ENCODE results near the gene CKLF. TPM values are rescaled to one million over a fixed set of nuclear protein-coding genes. Genes with fewer than 3 reads are reported as not detected.
"Not testable (repeated sequence)": the region's sequence is repeated elsewhere in the genome, so short reads cannot be mapped to it uniquely, and the experiment has no call there.

CKLF gene
- total RNA-seq, 1 donor from 2014 or later: 84.0 TPM

DNA sequence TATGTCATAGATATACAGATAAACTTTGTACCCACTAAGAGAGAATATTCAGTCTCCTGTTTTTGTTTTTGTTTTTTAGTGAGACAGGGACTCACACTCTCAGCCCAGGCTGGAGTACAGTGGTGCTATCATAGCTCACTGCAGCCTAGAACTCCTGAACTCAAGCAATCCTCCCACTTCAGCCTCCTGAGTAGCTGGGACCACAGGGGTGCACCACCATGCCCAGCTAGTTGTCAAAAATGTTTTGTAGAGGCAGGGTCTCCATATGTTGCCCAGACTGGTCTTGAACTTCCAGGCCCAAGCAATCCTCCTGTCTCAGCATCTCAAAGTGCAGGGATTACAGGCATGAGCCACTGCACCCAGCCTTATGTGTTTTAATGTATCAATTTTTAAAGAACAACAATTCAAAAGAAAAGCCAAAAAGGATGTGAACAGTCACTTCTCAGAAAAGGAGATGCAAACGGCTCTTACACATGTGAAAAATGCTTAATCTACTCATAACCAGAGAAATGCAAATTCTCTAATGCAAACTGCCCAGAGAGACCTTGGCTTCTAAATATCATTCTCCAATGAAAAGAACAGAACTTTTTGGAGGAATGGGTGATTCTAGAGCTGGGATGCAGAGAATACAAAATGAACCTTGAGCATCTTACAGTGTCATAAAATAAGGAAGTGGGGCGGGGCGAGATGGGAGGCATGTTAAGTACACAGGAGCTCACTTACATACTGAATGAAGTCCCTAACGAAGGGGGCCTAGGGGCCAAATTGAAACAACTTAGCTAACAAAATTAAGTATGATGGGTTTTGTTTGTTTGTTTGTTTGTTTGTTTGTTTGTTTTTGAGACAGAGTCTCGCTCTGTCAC is 44.8 kb downstream of the CKLF start:
- no peak for DNase-seq (ENCODE audit: low read depth in 2 of 2)

DNA sequence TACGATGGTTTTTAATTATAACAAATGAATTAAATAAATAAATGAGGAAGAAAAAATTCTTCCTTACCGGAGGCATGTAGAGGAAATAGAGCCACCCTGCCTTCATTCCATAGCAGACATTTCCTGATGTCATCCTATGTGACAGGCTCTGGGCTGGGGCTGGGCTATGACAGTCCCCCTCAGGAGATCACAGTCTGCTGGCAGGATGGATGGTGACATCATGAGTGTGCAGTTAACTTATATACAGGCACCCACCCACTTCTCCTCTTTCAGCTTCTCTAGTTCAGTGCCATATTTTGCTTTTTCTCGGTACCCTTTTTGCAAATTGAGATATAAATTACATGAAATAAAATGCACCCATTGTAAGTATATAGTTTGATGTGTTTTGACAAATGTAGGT is 45.7 kb downstream of the CKLF start:
- DNase-seq (ENCODE audit: low read depth in 2 of 2): no peak

DNA sequence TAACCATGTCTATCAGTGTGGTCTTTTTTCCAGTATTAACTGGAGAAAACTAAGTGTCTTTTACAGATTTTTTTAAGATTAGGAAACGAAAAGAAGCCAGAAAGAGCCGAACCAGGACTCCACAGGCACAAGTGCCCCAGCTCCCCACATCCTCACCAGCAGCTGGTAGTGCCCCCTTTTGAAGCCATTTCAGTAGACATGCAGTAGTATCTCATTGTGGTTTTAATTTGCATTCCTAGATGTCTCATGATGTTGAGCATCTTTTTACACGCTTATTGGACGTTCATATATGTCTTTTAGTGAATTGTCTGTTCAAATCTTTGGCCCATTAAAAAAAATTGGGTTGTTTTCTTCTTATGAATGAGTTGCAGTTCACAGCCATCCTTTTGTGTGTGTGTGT is 47.4 kb downstream of the CKLF start:
- DNase-seq (ENCODE audit: low read depth in 2 of 2): no peak

DNA sequence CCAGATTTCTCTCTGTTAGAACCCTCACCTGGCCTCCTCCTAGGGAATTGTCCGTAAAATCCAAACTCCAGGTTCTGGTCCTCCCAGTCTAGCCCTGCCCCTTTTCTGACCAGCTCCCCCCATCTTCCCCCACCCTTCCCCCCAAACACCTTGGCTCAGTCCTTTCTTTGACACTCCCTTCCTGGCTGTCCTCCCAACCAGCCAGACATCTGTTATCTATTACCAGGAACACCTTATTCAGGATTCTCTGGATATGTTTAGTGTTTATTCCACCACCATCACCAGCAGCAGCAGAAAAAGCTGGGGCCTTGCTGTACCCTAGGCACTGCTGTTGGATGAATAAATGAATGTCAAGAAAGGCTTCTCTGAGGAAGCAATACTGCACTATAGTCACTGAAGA is 48.1 kb downstream of the CKLF start:
- DNase-seq (ENCODE audit: low read depth in 2 of 2): no peak

DNA sequence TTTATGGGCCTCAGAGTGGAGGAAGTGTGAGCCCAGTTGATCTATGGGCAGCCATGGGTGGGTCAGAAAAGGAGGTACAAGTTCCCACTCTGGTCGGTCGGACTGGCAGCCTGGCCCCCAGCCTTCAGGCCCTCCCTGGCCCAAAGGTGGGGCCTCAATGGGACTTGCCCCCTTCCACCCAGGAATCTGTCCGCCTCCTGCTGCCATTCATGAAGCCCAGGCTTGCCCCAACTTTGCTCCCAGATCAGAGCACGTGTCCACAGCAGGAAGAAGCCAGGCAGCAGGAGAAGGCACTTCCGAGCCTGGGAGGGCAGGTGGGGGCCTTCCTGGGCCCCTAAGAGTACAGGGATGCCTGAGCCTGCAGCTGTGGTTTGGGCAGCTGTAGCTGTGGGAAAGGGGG is 49.1 kb downstream of the CKLF start:
- no peak for DNase-seq (ENCODE audit: low read depth in 2 of 2)

DNA sequence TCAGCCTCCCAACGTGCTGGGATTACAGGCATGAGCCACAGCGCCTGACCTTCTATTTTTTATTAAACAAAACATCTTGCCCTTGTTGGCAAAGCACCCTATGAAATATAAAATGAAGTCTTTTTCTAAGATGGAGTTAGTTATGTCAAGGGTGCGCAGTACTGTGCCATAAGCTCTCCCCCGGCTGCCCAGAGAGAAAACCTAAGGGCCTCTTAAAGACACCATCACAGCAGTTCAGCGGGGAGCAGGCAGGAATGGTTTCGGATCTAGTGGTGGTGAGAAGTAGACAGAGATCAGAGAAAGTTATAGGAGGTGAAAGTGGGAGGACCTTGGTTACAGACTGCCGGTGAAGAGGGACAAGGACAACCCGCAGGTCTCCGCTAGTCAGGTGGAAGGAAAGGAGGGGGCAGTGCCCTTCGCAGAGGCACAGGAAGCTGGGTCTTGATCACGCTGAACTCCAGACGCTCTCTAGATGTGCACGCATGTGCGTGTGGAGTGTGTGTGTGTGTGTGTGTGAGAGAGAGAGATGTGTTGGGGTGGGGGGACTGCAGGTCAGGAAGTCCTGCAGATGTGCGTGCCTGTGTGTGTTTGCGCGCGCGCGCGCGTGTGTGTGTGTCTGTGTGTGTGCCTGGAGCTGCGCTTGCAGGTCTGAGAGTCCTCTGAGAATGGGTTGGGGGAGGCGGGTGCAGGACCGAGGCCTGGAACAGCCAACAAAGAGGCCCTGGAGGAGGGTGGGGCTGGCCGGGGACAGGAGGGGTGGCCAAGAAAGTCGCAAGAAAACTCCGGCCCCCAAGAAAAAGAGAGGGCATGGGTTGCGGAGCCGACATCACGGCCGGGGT is 51.4 kb downstream of the CKLF start:
- DNase-seq (ENCODE audit: low read depth in 2 of 2): peak in 1 of 2 donors; percentile 46

DNA sequence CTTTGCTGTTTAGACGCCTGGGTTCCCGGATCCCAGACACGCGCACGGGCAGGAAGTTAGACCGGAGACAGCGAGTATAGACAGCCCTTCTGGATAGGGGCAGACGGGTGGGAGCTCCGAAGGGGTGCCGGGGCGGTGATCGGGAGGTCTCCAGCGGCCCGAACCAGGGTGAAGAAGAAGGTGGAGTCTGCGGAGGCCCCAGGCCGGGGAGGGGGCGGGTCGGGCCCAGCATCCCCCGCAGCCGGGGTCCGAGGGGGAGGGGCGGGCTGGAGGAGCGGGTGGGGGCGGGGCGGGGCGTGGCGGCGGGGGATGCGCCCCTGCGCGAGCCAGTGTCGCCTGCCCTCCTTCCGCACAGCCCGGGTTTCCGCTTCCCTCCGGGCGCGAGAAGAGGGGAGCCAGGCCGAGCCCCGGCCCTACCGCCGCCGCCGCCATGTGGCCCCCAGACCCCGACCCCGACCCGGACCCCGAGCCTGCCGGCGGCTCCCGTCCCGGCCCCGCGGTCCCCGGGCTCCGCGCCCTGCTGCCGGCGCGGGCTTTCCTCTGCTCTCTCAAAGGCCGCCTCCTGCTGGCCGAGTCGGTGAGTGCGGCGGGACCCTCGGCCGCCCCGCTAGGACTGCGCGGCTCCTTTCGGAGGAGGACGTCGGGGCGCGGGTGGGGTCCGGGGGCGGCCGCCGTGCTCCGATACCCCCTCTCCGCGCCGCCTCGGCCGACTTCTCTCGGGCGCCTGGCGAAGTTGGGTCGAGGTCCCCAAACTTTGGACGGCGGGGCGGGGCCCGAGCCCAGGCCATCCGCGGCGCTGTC is 52.2 kb downstream of the CKLF start, which contains the start of gene CMTM3:
Gene CMTM3, plus strand, starts transcription at position 329 of the 801 bp plus-strand sequence. Its CDS starts 102 bp downstream, at position 431.
- DNase-seq (ENCODE audit: low read depth in 2 of 2): peak in 1 of 2 donors; percentile 64

DNA sequence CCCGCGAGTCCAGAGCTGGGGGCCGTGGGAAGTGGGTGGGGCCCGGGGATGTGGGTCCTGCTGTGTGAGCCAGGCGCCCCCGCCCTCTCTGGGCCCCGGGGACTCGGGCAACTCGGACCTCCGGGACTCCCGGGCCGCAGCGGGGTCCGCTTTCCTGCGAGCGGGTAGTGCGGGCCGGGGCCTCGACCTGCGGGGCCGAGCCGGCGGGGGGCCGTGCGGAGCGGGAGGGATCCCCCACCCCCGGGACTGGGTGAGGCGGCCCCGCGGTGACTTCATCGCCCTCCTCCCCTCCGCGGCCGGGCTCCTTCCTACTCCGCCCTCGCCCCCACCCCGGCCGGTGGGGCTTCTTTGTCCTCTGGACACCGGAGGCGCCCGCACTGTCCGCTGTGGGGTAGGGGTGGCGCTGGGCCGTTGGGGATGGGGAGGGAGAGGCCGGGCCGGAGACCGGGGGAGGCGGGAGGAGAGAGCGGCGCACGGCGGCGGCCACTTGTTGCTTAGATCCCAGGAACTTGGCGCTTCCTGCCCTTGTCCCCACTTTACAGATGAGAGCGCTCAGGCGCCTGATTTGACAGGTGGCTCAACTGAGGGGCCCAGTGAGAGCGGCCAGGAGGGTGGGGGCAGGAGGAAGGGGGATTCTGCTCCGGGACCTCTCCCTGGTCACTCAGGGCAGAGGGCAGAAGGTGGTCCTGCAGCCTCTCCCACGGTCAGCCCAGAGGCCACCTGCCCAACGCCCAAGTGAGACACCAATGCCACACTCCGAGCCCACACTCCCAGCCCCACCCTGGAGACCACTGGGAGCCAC is 53.0 kb downstream of the CKLF start:
- peak in 1 of 2 donors; percentile 58 for DNase-seq (ENCODE audit: low read depth in 2 of 2)

DNA sequence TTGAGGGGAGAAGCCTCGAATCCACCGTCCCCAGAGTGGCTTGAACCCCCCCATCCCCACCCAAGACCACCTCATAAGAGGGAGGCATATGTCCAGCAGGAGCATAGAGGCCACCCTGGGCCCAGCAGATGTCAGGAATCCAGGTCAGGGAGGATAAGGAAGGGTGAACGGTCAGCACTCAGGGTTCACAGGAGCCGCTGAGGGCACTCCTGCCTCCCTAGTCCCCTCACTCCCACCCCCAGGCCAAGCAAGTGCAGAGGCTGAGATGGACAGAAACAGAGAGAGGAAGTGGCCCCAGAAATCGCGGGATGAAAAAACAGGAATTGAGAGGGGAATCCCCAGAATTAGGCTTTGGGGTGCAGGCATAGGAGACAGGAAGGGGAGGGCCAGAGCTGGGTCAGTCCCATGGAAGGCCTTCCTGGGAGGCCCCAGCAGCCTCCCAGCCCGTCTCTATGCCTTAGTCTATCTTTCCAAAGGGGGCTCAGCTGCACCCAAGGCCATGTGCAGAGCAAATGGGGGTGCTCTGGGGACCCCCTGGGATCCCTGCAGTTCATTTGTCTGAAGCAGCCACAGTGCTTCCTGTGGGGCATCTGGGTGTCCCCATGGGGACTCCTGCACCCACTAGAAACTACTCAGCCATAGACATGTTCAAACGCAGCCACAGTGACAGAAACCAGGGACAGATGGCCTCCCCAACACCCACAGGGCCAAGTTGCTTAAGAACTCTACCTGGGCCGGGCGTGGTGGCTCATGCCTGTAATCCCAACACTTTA is 53.8 kb downstream of the CKLF start:
- DNase-seq (ENCODE audit: low read depth in 2 of 2): no peak

DNA sequence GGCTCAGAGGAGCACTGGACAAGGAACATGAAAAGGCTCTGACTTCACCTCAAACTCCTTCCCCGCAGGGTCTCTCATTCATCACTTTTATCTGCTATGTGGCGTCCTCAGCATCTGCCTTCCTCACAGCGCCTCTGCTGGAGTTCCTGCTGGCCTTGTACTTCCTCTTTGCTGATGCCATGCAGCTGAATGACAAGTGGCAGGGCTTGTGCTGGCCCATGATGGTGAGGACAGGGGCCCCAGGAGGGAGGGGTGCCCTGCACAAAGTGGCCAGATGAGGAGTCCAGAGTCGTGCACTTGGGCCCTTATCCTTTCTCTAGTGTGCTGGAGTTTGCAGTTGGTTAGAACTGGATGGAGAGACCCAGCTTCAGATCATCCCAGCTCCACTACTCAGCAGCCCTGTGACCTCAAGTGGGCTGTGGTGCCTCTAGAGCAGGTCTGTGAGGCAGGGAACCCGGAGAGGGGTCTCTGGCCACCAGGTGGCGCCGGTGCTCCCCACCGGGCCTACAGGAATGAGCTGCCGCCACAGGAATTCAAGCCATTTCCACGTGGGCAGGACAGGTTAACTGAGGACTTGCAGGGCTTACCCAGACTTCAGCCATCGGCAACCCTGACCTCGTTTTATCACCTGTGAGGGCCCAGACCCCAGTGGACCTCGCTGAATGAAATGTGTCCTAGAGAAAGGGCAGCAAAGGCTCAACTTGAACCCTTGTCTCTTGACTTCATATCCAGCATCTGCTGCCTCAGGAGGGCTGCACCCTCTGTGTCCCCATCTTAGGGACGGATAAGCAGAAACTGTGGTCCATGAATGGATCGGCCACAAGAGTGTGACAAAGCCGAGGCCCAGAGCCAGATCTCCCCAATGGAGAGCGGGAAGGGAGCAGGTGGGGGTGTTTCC is 56.1 kb downstream of the CKLF start:
- DNase-seq (ENCODE audit: low read depth in 2 of 2): peak; percentile 76 to 86

DNA sequence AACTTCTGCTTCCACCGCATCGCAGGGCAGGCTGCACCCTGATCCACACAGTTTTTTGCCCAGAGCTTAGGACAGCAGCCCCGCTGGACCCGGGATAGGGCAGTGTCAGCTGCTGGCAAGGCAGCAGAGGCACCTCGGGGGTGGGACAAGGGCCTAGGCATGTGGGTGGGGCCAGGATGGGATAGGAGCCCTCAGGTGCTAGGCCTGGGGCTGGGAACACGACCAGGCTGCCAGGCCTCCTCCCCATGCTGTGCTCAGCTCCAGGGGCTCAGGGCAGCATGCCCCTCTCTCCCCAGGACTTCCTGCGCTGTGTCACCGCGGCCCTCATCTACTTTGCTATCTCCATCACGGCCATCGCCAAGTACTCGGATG is 56.7 kb downstream of the CKLF start:
- DNase-seq (ENCODE audit: low read depth in 2 of 2): no peak

DNA sequence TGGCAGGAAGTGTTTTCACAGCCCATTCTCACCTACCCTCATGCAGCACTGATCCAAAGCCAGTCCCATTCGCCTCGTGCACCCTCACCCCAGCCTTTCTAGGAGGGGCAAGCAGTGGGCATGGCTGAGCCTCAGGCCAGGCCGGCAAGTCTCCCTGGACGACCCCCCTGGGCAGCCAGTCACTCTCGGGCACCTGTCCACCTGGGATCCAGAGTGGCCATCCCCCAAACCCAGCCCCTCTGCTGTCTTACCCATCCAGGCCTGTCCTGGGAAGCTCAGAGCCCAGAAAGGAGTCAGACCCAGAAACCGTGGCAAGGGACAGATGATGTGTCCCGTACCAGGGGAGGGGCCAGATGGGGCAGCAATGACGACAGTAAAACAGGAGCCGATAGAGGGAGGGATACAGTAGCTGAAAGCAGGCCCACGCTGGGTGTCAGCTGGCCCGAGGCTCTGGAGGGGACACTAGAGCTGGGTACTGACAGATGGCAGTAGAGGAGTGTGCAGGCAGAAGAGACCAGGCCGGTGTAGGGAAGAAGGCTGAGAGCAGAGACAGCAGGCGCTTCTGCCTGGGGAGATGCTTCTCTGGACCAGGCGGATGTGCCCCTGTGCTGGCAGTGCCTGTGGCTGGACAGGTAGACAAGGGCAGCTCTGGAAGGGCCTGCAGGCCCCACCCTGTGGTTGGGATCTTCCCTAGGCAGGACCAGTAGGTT is 57.9 kb downstream of the CKLF start:
- DNase-seq (ENCODE audit: low read depth in 2 of 2): no peak

DNA sequence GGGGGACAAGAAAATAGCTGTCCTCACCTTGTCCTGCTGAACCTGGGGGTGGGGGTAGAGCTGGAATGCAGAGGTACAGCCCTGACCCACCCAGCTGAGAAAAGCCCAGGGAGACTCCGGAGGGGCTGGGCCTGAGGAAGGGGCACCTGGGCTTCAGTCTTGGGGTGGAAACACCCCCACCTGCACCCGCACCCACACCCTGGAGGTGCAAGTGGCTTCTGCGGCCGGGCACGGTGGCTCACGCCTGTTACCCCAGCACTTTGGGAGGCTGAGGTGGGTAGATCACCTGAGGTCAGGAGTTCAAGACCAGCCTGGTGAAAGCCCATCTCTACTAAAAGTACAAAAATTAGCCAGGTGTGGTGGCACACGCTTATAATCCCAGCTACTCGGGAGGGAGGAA is 59.5 kb downstream of the CKLF start:
- not testable (repeated sequence) for DNase-seq (ENCODE audit: low read depth in 2 of 2)

DNA sequence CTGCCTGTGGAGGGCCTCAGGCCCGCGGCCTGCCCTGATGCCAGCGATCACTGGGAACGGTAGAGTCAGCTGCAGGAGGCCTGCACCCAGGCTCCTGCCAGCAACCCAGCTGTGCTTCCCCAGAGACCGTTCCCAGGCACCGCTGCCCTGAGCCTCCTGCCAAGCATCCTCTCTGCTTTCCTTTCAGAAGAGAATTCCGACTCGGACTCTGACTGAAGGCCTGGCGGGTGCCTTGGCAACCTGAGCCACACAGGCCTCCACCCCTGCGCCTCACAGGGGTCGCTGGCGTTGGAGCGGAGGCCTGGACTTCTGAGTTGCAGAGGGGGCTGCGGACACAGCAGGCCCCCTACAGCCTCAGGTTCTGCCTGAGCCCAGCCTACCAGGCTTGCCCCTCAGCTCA is 60.0 kb downstream of the CKLF start:
- no peak for DNase-seq (ENCODE audit: low read depth in 2 of 2)

DNA sequence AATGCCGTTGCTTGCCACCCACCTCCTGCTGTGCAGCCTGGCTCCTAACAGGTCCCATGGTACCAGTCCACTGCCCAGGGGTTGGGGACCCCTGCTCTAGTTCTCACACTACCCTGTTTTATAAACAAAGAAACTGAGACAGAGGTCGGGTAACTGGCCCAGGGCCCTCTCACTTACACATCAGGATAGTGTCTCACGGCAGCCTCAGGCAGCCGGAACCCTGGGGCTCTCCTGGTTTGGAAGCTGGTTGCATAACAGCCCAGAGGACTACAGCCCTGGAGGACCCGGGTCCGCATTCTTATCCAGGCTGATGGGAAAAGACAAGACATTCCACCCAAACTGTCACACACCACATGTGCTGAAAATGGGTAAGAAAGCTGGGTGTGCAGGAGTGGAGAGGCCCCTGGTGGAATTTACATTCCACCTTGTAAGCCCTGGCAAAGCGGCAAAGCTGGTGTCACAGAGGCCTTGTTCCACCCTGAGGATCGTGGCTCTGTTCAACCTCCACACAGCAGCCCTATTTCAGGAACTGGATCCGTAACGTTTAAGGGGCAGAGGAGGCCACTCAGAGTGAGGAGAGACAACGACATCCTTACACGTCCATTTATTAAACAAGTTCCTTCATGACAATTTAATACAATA is 61.9 kb downstream of the CKLF start:
- DNase-seq (ENCODE audit: low read depth in 2 of 2): no peak

All from dermis microvascular lymphatic vessel endothelial cell (primary cell).